HepG2 (cell line): ENCODE measurements around the gene SLFNL1. TPM values are rescaled to one million over a fixed set of nuclear protein-coding genes. Genes with fewer than 3 reads are reported as not detected.

ENCODE experiments used
- ATAC-seq: fragments of 200-7000 bp; cut with Tn5 transposase; 3 replicates; pipeline ENCODE4 v1.9.1; 2020; ENCODE audit warnings: mild to moderate bottlenecking, moderate library complexity
- BruUV-seq: library from RNA; stranded (reverse); fragments of 400-500 nt; replicated peaks from 2 replicates; lab custom pipeline; 2021; lab: Mats Ljungman, UMichigan
- CTCF ChIA-PET: fragments of 300-600 bp; formaldehyde crosslinking; extraction: SDS; loops from one replicate; lab custom pipeline; 2021; ENCODE audit warnings: low total read pairs, inconsistent platforms, low intra/inter-chr PET ratio; lab: Yijun Ruan, JAX
- POLR2A ChIA-PET: fragments of 350-600 bp; sonication (Branson Sonifier 250); formaldehyde crosslinking; loops from one replicate; lab custom pipeline; 2020; ENCODE audit warnings: antibody characterized with exemption, inconsistent platforms; lab: Yijun Ruan, JAX
- DNase-seq: peaks from one replicate; pipeline ENCODE4 v3.0.0-alpha.2; 2015; ENCODE audit warnings: low spot score
- FAIRE-seq: peaks from 3 replicates; lab custom pipeline; 2011; peaks lifted over from hg19 to GRCh38; lab: Jason Lieb, UNC
- H2AFZ ChIP-seq: one replicate; pipeline ENCODE4 v1.6.1; 2011; ENCODE audit warnings: low read length, inconsistent platforms
- H3K27ac ChIP-seq: fragments of 300-600 bp; 3 replicates; pipeline ENCODE4 v1.8.0; 2011; ENCODE audit warnings: mixed run types, mild to moderate bottlenecking, mixed read lengths, low read length, inconsistent platforms; ENCODE audit not compliant: insufficient read depth; ENCODE audit errors: extremely low read length
- H3K27me3 ChIP-seq, 2 experiments: fragments of 200-600 bp in 1 of 2; 2 replicates in 1 of 2; 3 replicates in 1 of 2; pipeline versions ENCODE4 v1.6.0 to v1.8.0; 2011; ENCODE audit warnings: low read length in 2 of 2, mild to moderate bottlenecking in 2 of 2, moderate library complexity in 2 of 2, inconsistent platforms in 1 of 2; ENCODE audit not compliant: insufficient read depth in 2 of 2, control insufficient read depth in 1 of 2
- H3K36me3 ChIP-seq, 2 experiments: fragments of 200-600 bp in 1 of 2; replicated peaks in 1 of 2; 2 replicates in 1 of 2; 3 replicates in 1 of 2; pipeline versions ENCODE4 v1.5.1 to v1.8.0; 2011; ENCODE audit warnings: low read length in 2 of 2, inconsistent platforms in 1 of 2; ENCODE audit not compliant: insufficient read depth in 2 of 2, control insufficient read depth in 1 of 2
- H3K4me1 ChIP-seq: 2 replicates; pipeline ENCODE4 v1.5.1; 2012; ENCODE audit warnings: low read length, inconsistent platforms; ENCODE audit not compliant: insufficient read depth
- H3K4me2 ChIP-seq: 2 replicates; pipeline ENCODE4 v1.6.0; 2011; ENCODE audit warnings: low read depth, low read length, inconsistent platforms
- H3K4me3 ChIP-seq, 3 experiments: fragments of 200-600 bp in 1 of 3; sonication (generic), shearing (Covaris generic) in 1 of 3; replicated peaks in 1 of 3; 2 replicates each; pipeline ENCODE4 v1.5.1; 2011 to 2016; ENCODE audit warnings: low read length in 3 of 3, inconsistent platforms in 2 of 3, low read depth in 2 of 3, mild to moderate bottlenecking in 2 of 3, control low read depth in 1 of 3, mixed read lengths in 1 of 3; ENCODE audit not compliant: insufficient read depth in 1 of 3
- H3K79me2 ChIP-seq: one replicate; pipeline ENCODE4 v1.6.1; 2011; ENCODE audit warnings: low read length, inconsistent platforms; ENCODE audit not compliant: insufficient read depth
- H3K9ac ChIP-seq: 2 replicates; pipeline ENCODE4 v1.6.0; 2011; ENCODE audit warnings: mild to moderate bottlenecking, low read depth, low read length, inconsistent platforms; ENCODE audit not compliant: insufficient read depth
- H3K9me3 ChIP-seq: 2 replicates; pipeline ENCODE4 v1.5.1; 2012; ENCODE audit warnings: mild to moderate bottlenecking, low read length
- H4K20me1 ChIP-seq: 2 replicates; pipeline ENCODE4 v1.6.0; 2011; ENCODE audit warnings: inconsistent platforms, mild to moderate bottlenecking, low read length, moderate library complexity; ENCODE audit not compliant: insufficient read depth
- AKNA ChIP-seq: sonication (generic); formaldehyde crosslinking; IDR thresholded peaks from 2 replicates; pipeline ENCODE4 v1.4.0; 2020; ENCODE audit warnings: missing genetic modification reagents, borderline replicate concordance
- FOXJ3 ChIP-seq: sonication (generic); formaldehyde crosslinking; IDR thresholded peaks from 2 replicates; pipeline ENCODE4 v1.4.0; 2020; ENCODE audit warnings: missing genetic modification reagents, mild to moderate bottlenecking, borderline replicate concordance
- HINFP ChIP-seq: sonication (generic); formaldehyde crosslinking; IDR thresholded peaks from 2 replicates; pipeline ENCODE4 v1.4.0; 2020; ENCODE audit warnings: low read depth, mild to moderate bottlenecking, missing genetic modification reagents
- IRX3 ChIP-seq: sonication (generic); formaldehyde crosslinking; IDR thresholded peaks from 2 replicates; pipeline ENCODE4 v1.8.1; 2023; ENCODE audit warnings: mild to moderate bottlenecking, low read depth, missing genetic modification reagents, borderline replicate concordance
- ONECUT2 ChIP-seq: sonication (generic); formaldehyde crosslinking; IDR thresholded peaks from 2 replicates; pipeline ENCODE4 v1.4.0; 2020; ENCODE audit warnings: missing genetic modification reagents
- RFXAP ChIP-seq: sonication (generic); formaldehyde crosslinking; IDR thresholded peaks from 2 replicates; pipeline ENCODE4 v1.4.0; 2020; ENCODE audit warnings: missing genetic modification reagents, borderline replicate concordance
- SAFB2 ChIP-seq: sonication (generic); formaldehyde crosslinking; IDR thresholded peaks from 2 replicates; pipeline ENCODE4 v1.5.1; 2020; ENCODE audit warnings: missing genetic modification reagents, low read depth, mild to moderate bottlenecking, borderline replicate concordance
- ZNF30 ChIP-seq: sonication (generic); formaldehyde crosslinking; IDR thresholded peaks from 2 replicates; pipeline ENCODE4 v1.5.0; 2020; ENCODE audit warnings: mild to moderate bottlenecking, missing genetic modification reagents
- ZNF329 ChIP-seq: sonication (generic); formaldehyde crosslinking; IDR thresholded peaks from 2 replicates; pipeline ENCODE4 v1.9.0; 2021; ENCODE audit warnings: low read depth, mild to moderate bottlenecking, missing genetic modification reagents
- ZNF644 ChIP-seq: IDR thresholded peaks from 2 replicates; pipeline ENCODE4 v1.6.1; 2016; ENCODE audit warnings: low read depth
- ZNF737 ChIP-seq: sonication (generic); formaldehyde crosslinking; IDR thresholded peaks from 2 replicates; pipeline ENCODE4 v1.5.0; 2020; ENCODE audit warnings: missing genetic modification reagents, mild to moderate bottlenecking, borderline replicate concordance
- ZNF784 ChIP-seq: sonication (generic); formaldehyde crosslinking; IDR thresholded peaks from 2 replicates; pipeline ENCODE4 v1.5.1; 2020; ENCODE audit warnings: missing genetic modification reagents, mild to moderate bottlenecking, borderline replicate concordance
- WGBS: methylation state at CpG from one replicate; pipeline ENCODE4 v1.1.6; 2017; ENCODE audit warnings: low lambda C conversion rate; 5-methylcytosine and 5-hydroxymethylcytosine counted together
- in situ Hi-C: cut with HindIII; loops from 2 replicates; pipeline ENCODE4 v1.10.0; 2017; ENCODE audit warnings: low pct_unique_long_range_greater_than_20kb; ENCODE audit not compliant: extremely low pct_ligation_motif_present
- intact Hi-C: fragments of 100-400 bp; cut with micrococcal nuclease; formaldehyde crosslinking; loops from one replicate; pipeline ENCODE4 v1.10.0; 2022; ENCODE audit not compliant: unreplicated experiment
- polyA plus RNA-seq, 8 experiments: library from polyadenylated mRNA; depleted of rRNA in 3 of 8; stranded (reverse) in 7 of 8; unstranded in 1 of 8; fragments of >200 nt; fragmentation: Illumina TruSeq in 4 of 8; extraction: Trizol in 4 of 8; gene quantifications; 2 replicates each; pipeline versions ENCODE4 v1.2.1 to v1.2.3, GENCODE V29; 2011 to 2016; ENCODE audit warnings: low read depth in 4 of 8, missing spikeins in 1 of 8, mixed read lengths in 1 of 8; ENCODE audit not compliant: insufficient read depth in 1 of 8
- total RNA-seq, 5 experiments: library from RNA; depleted of rRNA; stranded (reverse); fragments of >200 nt; fragmentation: Illumina TruSeq; extraction: Trizol; gene quantifications; 2 replicates each; pipeline ENCODE4 v1.2.3, GENCODE V29; 2016; ENCODE audit warnings: low read depth in 1 of 5

The SLFNL1 gene
- total and polyA plus RNA-seq, 2 of the 13 experiments (the other 11 are each of a cell fraction or from before 2014, with no cell fraction given) = 0.07 to 0.20 TPM

GRCh38 chr1:41013796-41014195, 7.7 kb downstream of the SLFNL1 start:
- ATAC-seq (no peak), FAIRE-seq (no peak)
- no peaks in the 10 kb centered on the region for H3K9me3 ChIP-seq
- TF ChIP-seq HINFP (CRISPR knock-in tag) (no peak), SAFB2 (CRISPR knock-in tag) (no peak), IRX3 (CRISPR knock-in tag) (no peak), RFXAP (CRISPR knock-in tag) (no peak)
- TF ChIP-seq, all 625 proteins: peak for 0
- no peak overlapping the region for H3K9ac ChIP-seq
- intact Hi-C loops (no loop called here), in situ Hi-C loops (no loop called here)
- H3K36me3 ChIP-seq = peaks cover 19 to 64% of the 10 kb centered on the region in 2 experiments
- H3K4me3 ChIP-seq = no peak overlapping the region
- no peak overlapping the region for H2AFZ ChIP-seq
- WGBS = 92% methylated on average over 2 of the region's 7 CpGs
- no peaks in the 10 kb centered on the region for H3K4me1 ChIP-seq
- BruUV-seq = no TSS peak
- H3K4me2 ChIP-seq = no peak overlapping the region
- no peaks in the 10 kb centered on the region for H4K20me1 ChIP-seq
- ChIA-PET POLR2A (no interaction called here), CTCF (no interaction called here)
- no peaks in the 10 kb centered on the region for H3K27me3 ChIP-seq
- no peak for DNase-seq
- no peak overlapping the region for H3K27ac ChIP-seq
- H3K79me2 ChIP-seq = no peaks in the 10 kb centered on the region

GRCh38 chr1:41013024-41013423, 8.5 kb downstream of the SLFNL1 start:
- Histone ChIP-seq H3K27me3 (no peaks in the 10 kb centered on the region), H3K27ac (no peak overlapping the region), H3K79me2 (no peaks in the 10 kb centered on the region), H3K36me3 (peaks cover 21 to 67% of the 10 kb centered on the region in 2 experiments), H3K4me3 (no peak overlapping the region), H3K9me3 (no peaks in the 10 kb centered on the region), H4K20me1 (no peaks in the 10 kb centered on the region), H2AFZ (no peak overlapping the region), H3K4me1 (no peaks in the 10 kb centered on the region), H3K4me2 (no peak overlapping the region), H3K9ac (no peak overlapping the region)
- ChIA-PET POLR2A (no interaction called here), CTCF (no interaction called here)
- BruUV-seq = no TSS peak
- ATAC-seq (no peak), DNase-seq (no peak), FAIRE-seq (no peak)
- WGBS = 95% methylated on average over 6 of the region's 6 CpGs
- intact Hi-C loops (no loop called here), in situ Hi-C loops (no loop called here)
- TF ChIP-seq ZNF784 (CRISPR knock-in tag) (no peak), FOXJ3 (CRISPR knock-in tag) (no peak), ZNF644 (no peak), ZNF737 (CRISPR knock-in tag) (no peak), ZNF30 (no peak), ONECUT2 (no peak), AKNA (no peak), ZNF329 (CRISPR knock-in tag) (no peak)
